Activated CD8-positive, alpha-beta memory T cell treated with anti-CD3 and anti-CD28 coated beads, Interleukin-2, amount 50 U/mL, for 4 hours (primary cell): ENCODE data around the gene PRMT1.
"Not testable (repeated sequence)": the region's sequence is repeated elsewhere in the genome, so short reads cannot be mapped to it uniquely, and the experiment has no call there.

Experiments
- DNase-seq: peaks from one replicate; pipeline ENCODE4 v3.0.0-alpha.2; 2020

PRMT1 gene

DNA sequence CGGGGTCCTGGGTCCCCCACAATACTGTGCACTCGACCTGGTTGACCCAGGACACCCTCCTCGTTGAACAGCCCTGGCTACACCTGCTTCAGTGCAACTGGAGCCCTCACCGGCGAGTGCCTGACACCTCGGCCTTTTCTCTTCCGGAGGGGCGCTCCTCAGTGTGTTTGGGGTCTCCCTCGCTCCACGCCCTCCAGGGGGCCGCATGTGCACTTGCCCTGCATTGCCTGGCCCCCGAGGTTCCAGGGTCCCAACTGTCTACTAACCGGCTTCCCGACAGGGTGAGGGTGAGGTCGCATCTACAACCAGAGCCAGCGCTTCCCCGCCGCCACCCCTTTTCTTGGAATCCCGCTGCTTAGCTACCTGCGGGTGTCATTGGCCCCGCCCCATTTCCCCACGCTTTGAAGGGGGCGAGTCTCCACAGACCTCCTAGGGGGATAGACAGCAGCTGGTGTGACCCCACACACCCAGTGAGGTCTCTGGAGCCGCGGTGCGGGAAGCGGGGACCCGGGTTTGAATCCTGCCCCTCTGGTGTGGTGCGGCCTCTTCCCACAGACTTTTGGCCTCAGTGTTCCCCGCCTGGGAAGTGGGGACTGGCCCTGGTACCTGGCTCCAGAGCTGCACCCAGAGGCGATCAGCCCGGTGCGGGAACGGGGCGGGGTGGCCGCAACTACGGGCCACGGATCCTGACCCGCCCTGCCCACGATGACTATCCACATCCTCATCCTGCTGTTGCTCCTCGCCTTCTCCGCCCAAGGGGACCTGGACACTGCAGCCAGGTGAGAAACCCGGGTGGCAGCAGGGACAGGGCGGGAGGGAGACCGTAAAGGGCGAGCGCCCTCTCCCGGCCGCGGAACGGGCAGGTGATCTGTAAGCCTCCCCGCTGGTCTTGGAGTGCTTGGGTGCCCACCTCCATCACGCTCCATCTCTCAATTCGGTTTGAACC is 12.3 kb downstream of the PRMT1 start, which contains the start of gene ADM5:
Gene ADM5, plus strand, starts transcription at position 462 of the 946 bp plus-strand sequence. Its CDS starts 244 bp downstream, at position 706.
- peak; percentile 51 for DNase-seq

DNA sequence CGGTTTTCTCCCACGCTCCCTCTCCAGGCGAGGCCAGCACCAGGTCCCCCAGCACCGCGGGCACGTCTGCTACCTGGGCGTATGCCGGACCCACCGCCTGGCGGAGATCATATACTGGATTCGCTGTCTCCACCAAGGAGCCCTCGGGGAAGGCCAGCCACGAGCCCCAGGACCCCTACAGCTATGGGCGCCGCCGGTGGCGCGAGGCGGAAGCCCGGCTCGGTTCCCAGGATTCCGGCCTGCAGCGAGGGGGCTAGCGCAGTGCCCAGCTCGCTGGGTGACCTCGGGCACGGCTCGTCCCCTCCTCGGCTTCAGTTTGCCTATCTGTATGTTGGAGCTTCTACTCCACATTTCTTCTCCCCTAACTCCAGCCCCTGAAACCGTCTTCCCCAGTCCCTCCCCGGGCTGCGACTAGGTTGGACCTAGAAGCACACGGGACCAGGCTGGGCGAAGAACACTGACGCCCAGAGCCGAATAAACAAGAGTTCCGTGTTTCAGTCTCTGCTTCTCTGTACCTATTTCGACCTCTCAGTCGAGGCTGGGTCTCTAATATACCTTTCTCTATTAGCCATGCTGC is 13.1 kb downstream of the PRMT1 start:
- no peak for DNase-seq

DNA sequence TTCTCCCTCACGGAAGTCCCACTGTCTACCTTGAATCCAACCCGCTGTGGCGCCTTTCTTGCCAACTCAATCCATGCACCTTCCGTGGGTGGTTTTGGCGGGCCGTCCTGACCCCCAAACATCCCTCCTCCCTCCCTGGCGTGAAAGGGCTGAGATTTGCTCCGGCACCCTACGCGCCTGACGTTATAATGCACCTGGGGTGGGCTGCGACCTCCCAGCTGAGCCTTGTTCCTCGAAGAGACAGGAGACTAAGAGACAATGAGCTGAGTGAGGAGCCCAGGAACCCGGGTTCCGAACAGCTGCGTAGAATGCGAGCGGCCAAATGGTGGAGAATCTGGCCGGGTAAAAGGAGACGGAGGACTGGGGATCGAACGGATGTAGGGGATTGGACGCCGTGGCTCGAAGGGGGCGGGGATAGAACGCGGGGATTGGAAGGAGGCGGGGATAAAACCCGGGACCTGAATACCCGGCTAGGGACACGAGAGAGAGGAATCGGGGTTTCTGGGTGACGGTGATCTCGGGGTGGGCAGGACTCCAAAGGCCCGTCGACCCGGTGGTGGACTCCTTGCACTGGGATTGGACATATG is 13.7 kb downstream of the PRMT1 start, which contains the start of gene CPT1C:
Gene CPT1C, plus strand, starts transcription at position 461 of the 587 bp plus-strand sequence. CDS start 1,137 bp downstream, outside the sequence.
- peak; percentile 49 for DNase-seq

DNA sequence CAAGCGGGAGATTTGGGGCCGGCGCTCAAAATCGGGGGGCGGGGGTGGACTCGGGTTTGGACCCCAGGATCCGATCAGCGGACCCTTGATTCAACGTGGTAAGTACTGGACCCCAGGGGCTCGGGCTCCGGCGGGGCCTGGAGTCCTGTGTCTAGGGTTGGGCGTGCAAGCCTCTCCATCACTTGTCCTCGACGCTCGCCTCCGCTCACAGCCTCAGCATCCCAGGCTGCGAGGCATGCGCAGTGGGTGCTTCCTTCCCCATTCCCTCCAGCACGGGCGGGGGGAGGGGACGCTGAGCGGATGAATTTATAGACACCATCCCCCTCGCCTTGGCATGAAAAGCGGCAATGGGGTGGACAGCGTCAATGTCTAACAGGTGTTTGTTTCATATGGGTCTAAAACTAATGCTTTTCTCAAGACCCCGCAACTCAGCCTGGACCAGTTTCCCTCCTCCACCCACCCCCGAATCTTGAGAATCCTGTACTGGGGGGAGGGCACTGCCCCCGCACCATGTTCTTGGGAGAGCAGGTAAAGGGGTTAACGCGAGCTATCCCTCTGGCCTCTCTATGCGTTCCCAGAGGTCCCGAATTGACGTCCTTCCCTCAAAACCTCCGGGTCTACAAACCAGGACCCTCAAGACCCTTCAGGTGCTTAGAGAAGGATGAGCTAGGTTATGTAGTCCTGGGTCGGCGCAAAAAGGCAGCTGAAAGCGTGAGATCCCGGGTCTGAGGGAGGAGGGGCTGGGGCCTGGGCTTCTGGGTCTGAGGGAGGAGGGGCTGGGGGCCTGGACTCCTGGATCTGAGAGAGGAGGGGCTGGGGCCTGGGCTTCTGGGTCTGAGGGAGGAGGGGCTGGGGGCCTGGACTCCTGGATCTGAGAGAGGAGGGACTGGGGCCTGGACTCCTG is 14.4 kb downstream of the PRMT1 start:
- no peak for DNase-seq

DNA sequence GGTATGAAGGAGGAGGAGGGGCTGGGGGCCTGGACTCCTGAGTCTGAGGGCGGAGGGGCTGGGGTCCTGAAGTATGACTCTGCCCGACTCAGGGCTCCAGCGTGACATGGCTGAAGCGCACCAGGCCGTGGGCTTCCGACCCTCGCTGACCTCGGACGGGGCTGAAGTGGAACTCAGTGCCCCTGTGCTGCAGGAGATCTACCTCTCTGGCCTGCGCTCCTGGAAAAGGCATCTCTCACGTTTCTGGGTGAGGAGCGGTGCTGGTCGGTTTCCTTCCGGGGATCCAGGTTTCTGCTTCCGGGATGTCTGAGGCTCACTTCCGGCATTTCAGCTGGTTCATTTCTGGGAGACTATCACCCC is 15.1 kb downstream of the PRMT1 start:
- no peak for DNase-seq

DNA sequence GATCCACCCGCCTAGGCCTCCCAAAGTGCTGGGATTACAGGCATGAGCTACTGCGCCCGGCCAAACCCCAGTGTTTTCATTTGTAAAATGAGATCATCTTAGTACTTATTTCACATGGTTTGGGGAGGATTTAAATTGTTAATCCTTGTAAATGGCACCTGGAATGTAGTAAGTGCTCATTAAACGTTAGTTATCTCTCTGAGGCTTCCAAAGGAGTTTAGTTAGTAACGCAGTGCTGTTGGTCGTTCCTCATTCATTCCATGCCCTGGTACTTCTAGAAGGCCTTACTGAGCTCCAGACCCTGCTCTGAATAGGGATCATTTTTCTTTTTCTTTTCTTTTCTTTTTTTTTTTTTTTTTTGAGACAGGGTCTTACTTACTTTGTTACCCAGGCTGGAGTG is 19.0 kb downstream of the PRMT1 start:
- no peak for DNase-seq

DNA sequence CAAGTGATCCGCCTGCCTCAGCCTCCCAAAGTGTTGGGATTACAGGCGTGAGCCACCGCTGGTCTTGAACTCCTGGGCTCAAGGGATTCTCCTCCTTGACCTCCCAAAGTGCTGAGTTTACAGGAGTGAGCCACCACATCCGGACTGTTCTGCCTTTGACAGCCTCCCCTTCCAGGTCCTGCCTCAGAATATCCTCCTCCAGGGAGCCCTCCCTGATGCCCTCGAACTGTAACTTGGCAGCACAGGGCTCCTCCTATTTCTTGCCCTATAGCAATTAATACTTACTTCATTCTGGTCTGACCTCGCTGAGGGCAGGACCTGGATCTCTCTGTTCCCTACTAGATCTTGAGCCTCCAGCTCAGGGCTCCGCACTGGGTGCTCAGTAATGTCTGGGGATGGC is 19.8 kb downstream of the PRMT1 start:
- no peak for DNase-seq

DNA sequence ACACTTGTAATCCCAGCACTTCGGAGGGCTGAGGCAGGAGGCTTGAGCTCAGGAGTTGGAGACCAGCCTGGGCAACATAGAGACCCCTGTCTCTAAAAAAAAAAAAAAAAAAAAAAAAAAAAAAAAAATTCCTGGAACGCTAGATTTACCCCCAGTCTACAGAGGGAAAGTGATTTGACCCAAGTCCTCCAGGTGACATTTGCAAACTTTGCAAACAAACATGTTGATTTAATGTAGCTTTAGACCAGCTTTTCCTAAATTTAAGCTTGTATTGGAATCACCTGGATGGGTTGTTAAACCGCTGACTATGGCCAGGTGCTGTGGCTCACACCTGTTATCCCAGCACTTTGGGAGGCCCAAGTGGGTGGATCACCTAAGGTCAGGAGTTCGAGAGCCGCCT is 22.3 kb downstream of the PRMT1 start:
- no peak for DNase-seq

DNA sequence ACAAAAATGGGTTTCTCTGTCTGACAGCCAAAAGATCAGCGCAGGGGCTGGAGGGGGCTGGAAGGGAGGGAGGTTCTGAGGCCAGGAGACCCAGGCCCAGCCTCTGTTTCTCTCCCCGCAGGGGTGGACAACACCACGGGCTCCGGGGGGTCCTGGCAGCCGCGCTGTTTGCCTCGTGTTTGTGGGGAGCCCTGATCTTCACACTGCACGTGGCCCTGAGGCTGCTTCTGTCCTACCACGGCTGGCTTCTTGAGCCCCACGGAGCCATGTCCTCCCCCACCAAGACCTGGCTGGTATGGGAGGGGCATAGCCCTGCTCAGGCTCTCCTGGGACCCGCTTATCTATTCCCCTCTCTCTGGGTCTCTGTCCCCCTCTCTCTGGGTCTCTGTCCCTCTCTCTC is 23.5 kb downstream of the PRMT1 start:
- DNase-seq: no peak

DNA sequence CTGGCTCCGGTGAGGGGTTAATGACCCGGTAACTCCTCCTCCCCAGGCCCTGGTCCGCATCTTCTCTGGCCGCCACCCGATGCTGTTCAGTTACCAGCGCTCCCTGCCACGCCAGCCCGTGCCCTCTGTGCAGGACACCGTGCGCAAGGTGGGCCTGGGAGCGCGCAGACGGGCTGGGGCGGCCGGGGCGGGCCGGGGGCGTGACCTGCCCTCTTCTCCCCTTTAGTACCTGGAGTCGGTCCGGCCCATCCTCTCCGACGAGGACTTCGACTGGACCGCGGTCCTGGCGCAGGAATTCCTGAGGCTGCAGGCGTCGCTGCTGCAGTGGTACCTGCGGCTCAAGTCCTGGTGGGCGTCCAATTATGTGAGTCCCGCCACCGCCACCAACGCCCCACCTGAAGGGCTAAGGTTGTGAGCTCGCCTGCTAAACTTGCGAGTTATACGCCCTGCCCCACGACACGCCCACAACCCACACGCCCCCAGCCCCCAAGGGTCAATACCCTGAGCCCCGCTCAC is 24.3 kb downstream of the PRMT1 start:
- no peak for DNase-seq

DNA sequence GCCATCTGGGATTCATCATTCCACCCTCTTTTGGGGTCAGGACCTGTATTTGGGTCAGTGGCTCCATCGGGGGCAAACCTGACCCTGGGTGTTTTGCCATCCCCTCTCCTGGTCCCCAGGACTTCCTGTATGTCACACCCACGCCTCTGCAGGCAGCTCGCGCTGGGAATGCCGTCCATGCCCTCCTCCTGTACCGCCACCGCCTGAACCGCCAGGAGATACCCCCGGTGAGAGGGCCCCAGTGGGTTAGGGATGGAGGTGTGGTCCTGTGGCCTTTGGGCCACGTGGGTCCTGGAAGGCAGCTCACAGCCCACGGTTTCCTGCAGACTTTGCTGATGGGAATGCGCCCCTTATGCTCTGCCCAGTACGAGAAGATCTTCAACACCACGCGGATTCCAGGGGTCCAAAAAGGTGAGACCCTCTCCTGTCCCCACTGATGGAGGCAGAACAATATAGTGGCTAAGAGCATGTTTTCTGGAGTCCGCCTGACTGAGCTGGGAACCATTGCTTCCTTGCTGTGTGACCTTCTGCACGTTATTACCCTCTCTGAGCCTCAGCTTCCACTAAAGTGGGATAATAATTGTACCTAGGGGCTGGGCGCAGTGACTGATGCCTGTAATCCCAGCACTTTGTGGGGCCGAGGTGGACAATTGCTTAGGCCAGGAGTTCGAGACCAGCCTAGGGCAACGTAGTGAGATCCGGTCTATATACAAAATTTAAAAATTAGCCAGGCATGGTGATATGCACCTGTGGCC is 28.0 kb downstream of the PRMT1 start:
- no peak for DNase-seq

DNA sequence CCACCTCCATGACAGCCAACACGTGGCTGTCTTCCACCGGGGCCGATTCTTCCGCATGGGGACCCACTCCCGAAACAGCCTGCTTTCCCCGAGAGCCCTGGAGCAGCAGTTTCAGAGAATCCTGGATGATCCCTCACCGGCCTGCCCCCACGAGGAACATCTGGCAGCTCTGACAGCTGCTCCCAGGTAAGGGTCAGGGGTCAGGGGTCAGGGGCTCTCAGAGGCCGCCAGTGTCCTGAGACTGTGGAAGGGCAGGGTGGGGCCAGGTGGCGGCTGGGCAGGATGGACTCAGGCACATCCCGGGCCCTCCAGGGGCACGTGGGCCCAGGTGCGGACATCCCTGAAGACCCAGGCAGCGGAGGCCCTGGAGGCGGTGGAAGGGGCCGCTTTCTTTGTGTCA is 28.8 kb downstream of the PRMT1 start:
- no peak for DNase-seq

DNA sequence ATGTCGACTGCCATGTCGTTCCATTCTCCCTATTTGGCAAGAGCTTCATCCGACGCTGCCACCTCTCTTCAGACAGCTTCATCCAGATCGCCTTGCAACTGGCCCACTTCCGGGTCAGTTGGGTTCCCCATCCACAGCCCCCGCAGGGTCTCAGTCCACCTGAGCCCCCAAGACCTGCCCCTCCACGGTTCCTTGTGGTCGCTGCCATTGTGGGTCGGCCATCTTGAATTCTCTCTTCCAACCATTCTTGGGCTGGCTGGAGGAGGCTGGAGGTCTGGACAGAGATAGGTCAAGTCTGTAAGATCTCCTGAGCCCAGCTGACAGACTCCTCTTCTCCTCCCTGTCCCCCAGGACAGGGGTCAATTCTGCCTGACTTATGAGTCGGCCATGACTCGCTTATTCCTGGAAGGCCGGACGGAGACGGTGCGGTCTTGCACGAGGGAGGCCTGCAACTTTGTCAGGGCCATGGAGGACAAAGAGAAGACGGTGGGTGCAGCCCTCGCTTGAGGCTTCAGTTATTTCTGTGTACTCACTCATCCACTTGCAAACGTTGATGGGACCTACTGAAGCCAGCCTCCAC is 33.4 kb downstream of the PRMT1 start:
- DNase-seq: no peak

DNA sequence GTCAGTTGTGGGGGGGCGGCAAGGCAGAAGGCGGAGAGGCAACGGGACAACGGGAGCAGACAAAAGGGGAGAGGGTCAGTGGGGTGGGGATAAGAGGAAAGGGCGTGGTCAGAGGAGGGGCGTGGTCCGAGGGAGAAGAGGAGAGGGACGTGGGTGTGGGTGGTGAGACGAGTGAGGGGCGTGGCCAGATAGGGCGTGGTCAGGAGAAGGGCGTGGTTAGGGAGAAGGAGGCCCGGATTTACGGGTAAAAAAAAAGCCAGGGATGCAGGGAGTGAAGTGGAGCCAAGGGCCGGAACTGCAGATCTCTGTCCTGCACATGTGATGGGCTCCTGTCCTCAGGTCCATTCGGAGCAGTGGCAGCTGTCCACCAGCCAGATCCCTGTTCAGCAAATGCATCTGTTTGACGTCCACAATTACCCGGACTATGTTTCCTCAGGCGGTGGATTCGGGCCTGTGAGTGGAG is 35.4 kb downstream of the PRMT1 start:
- DNase-seq: no peak

DNA sequence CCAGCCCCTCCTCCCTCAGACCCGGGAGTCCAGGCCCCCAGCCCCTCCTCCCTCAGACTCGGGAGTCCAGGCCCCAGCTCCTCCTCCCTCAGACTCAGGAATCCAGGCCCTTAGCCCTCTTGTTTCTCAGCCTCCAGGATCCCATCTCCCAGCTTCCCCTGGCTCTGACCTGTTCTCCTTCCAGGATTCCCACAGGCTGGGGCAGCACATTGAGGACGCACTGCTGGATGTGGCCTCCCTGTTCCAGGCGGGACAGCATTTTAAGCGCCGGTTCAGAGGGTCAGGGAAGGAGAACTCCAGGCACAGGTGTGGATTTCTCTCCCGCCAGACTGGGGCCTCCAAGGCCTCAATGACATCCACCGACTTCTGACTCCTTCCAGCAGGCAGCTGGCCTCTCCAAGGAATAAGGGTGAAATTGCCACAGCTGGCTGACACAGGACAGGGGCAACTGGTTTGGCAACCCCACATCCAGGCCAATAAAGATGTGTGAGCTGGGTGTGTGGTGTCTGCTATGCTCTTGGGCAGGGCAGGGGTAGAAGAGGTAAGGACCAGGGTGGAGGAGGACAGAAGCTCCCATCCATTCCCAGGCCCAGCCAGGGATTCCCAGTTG is 36.3 kb downstream of the PRMT1 start:
- no peak for DNase-seq

DNA sequence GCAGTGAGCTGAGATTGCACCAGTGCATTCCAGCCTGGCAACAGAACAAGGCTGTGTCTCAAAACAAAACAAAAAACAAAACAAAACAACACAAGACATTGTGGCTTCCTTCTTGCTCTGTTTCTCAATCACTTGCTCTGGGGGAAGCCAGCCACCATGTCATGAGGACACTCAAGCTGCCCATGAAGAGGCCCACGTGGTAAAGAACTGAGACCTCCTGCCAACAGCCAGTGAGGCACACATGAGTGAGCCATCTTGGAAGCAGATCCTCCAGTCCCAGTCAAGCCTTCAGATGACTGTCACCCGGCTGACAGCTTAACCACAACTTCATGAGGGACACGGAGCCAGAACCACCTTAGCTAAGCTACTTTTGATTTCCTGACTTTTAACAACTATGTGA is 39.1 kb downstream of the PRMT1 start:
- no peak for DNase-seq

DNA sequence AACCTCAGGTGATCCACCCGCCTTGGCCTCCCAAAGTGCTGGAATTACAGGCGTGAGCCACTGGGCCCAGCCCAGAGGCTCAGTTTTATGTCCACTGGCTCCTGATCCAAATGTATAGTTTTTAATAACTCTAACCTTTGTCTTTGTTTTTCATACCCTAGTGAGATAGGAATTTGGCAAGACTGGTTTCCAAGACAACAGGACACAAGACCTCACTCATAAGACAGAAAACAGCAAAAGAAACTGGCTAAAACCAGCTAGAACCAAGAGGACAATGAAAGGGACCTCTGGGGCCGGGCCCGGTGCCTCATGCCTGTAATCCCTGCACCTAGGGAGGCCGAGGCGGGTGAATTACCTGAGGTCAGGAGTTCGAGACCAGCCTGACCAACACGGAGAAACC is 41.4 kb downstream of the PRMT1 start:
- DNase-seq: no peak

DNA sequence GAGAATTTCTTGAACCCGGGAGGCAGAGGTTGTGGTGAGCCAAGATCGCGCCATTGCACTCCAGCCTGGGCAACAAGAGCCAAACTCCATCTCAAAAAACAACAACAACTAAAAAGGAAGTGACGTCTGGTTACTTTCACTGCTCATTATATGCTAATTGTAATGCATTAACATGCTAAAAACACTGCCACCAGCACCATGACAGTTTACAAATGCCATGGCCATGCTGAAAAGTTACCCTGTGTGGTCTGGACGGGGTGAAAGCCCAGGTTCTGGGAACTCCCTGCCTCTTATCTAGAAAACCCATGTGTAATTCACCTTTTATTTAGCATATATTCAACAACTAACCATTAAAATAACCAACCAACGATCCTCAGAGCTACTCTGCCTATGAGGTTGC is 41.9 kb downstream of the PRMT1 start:
- DNase-seq: no peak

DNA sequence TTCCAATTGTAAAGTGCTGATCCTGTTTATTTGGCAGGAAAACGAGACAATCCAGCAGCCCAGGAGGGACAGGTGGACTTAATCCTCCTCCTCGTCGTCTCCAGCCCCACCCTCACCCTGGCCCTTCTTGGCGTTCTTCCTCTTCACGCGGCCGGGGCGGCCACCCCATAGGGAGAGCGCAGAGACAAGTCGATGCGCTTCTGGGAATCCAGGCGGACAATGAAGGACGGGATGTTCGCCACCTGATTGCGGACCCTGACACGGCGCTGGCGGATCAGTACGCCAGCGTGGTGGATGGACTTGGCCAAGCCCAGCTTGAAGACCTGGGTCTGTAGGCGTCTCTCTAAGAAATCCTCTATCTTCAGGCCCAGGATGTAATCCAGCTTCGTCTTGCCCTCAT is 42.3 kb downstream of the PRMT1 start:
- not testable (repeated sequence) for DNase-seq

DNA sequence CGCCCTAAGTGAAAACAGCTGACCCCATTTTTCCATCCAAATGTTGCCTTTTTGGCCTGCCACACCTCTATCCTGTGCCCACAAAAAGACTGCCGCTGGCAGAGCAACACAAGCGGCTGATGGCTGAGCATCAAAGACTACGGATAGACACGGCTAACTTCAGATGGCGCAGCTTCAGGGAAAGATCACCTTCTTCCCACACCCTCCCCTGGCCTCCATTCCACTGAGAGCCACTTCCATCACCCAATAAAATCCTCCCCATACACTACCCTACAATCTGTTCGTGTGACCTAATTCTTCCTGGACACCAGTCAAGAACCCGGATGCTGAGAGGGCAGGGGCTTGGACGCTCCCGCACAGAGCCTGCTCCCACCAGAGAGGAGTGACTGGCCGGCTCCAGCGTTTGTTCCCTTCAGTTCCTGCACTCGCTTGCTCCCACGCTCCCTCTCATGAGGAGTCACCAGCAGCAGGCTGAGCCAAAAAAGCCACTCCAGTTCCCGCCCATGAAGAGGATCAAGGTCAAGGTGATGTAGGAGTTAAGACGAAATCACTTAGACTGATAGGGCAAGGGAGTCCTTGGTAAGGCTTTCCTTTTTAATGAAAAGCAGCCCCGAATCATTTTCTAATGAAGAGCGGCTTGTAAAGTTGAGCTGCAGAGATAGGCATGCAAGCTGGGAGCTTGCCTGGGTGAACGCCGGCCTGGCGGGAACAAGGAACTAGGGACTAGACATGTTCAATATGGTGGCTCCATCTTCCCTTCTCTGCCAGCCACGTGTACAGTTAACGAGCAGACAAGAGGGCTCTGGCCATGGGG is 50.4 kb downstream of the PRMT1 start:
- DNase-seq: no peak
